GM12873 (cell line): ENCODE measurements around the gene SGMS1.

Experiments used
- TF ChIP-seq, protein P1 (sequence below): IDR thresholded peaks from 2 replicates; pipeline ENCODE4 v1.5.1; 2012; ENCODE audit warnings: low read depth, mild to moderate bottlenecking, moderate library complexity, low read length, control low read depth; ENCODE audit not compliant: insufficient read depth; ENCODE audit errors: missing control alignments

SGMS1 gene

DNA sequence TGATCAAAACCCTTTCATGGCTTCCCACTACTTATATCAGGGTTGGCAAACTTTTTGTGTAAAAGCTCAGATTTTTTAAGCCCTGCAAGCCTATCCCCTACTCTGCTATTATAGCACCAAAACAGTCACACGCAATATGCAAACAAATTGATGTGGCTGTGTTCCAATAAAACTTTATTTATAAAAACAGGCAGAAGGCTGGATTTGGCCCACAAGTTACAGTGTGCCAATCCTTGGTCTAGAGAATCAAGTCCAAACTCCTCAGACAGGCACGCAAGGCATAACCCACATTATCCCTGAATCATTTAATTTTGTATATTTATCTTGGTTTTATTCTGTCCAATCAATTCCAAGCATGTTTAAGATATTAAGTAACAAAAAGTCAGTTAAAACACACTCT, 71.9 kb downstream of the SGMS1 start:
- TF ChIP-seq, protein P1, sequence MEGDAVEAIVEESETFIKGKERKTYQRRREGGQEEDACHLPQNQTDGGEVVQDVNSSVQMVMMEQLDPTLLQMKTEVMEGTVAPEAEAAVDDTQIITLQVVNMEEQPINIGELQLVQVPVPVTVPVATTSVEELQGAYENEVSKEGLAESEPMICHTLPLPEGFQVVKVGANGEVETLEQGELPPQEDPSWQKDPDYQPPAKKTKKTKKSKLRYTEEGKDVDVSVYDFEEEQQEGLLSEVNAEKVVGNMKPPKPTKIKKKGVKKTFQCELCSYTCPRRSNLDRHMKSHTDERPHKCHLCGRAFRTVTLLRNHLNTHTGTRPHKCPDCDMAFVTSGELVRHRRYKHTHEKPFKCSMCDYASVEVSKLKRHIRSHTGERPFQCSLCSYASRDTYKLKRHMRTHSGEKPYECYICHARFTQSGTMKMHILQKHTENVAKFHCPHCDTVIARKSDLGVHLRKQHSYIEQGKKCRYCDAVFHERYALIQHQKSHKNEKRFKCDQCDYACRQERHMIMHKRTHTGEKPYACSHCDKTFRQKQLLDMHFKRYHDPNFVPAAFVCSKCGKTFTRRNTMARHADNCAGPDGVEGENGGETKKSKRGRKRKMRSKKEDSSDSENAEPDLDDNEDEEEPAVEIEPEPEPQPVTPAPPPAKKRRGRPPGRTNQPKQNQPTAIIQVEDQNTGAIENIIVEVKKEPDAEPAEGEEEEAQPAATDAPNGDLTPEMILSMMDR = no peak

DNA sequence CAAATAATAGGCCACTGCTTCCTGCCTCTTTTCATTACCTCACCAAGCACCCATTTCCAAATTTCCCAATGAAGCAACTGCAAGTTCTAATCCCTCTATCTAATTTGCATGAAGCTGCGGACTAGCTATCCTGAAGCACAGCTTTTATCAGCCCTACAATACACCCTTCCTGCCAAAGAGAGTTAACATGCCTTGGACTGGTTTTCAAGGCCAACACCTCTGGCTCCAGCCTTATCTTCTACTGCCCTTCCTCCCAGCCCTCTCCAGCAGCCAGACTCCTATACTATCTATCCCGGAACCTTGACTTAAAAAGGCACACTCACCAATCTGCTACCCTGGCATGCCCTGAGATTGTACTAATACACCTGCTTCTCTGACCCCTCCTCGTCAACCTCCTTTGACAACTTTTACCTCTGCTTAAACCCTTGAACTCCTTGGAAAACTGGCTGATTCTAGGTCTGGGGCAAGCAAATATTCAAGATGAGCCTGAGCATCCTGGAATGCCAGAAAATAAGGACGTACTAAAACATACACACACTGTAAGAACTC, 73.4 kb downstream of the SGMS1 start:
- TF ChIP-seq, protein P1 = no peak

DNA sequence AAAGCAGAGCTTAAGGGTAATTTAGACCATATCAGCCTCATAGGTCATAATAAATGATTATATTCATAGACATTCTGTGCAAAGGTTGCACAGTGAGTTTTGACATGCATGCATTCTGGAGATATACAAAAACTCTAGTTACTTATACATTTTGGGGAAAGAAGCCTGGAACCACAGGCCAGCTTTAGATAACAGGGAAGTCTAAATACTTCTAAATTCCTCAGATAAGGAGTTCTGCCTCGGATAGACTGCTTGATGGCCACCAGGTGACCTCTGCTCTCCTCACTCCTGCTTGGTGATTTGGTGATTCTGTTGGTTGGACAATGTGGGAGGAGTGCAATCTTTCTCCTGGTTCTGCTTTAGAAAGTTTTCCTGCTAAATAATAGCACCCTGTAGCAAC, 77.9 kb downstream of the SGMS1 start:
- TF ChIP-seq, protein P1 = no peak

DNA sequence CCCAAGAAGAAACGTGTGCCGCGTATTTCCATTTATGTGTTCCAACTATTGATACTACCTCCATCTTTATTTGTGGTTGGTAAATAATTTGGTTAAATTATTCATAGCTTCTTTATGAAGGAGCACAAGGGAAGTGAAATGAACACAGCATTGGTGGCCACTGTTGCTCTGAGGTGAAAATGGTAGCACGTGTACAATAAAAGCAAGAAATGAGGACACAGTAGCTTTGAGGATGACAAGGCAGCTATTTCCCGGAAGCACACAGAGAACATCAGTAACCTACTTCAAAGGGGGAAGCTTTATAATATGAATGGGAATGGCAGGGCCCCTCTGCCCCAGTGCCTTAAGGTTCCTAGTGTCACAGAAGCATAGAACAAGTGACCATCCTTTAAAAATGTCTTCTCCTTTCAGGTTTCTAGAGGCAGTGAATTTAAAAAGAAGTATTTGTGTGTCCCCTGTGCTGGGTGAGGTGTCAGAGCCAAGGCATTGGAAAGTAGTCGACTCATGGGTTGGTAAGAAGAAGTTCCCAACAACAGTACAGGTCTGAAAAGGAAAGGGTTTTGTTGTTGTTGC, 78.8 kb downstream of the SGMS1 start:
- TF ChIP-seq, protein P1 = no peak

DNA sequence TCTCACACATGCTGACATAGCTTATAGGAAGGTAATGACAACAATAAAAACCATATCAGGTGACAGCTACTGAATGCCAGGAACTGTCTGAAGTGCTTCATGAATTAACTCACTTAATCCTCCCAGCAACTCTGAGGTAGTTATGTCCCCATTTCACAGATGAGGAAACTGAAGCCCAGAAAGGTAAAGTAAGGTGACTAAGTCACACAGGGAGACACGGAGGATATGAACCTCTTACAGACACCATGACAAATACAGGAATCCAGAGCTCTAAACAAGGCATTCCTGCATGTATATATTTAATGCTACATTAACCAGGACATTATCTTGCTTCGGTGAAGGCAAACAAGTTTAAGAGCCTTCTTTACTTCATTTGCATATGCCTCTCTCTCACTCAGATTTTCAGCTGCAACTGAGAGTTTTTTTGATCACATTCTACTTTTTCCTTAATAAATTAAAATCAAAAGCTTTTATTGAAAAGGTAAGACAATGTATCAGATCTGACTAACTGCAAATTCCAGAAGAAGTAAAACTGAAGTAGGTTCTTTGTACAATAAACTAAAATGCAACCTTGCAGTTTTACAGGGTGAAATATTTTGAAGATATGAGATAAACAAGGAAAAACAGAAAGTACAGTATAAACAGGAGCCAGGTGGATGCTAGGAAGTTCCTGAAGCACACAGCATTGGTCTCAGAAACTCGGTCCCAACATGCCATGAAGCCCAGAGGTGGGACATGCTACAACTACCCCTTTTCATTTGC, 79.5 kb downstream of the SGMS1 start:
- TF ChIP-seq, protein P1 = no peak

DNA sequence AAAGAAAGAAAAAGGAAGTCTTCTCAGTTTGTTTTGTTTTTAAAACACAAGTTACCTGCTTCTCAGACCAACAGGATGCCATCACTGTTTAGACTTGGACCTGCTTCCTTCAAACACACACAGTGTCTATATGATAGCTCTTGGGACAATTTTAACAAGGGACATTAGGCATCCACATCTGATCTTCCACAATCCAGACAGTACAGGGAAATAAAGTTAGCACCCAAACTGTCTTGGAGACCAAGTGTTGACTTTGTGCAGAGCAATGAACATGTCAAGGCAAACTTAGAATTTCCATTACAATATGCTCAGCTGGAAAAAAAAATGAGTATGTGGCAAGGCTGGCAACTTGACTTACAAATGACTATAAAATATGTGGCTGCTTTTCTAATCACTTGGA, 80.9 kb downstream of the SGMS1 start:
- TF ChIP-seq, protein P1 = no peak

DNA sequence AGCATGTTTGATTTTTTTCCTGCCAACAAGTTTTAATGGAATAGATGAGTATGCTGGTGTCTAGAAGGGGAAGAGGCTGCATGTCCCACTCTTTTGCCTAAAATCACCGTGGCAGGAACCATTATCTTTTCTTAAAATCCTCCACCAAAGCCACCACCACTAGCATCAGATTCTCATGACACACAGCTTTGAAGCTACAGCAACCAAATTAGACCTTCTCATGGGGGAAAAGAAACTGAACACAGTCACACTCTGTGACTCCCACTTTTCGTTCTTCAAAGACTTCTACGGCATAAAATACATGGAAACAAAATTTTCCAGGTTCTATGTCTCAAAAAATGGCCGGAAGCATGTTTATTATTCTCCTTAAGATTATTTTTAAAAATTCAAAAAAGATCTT, 81.8 kb downstream of the SGMS1 start:
- TF ChIP-seq, protein P1 = no peak
